ENCODE measurements around the gene MIDN.

MIDN gene

DNA sequence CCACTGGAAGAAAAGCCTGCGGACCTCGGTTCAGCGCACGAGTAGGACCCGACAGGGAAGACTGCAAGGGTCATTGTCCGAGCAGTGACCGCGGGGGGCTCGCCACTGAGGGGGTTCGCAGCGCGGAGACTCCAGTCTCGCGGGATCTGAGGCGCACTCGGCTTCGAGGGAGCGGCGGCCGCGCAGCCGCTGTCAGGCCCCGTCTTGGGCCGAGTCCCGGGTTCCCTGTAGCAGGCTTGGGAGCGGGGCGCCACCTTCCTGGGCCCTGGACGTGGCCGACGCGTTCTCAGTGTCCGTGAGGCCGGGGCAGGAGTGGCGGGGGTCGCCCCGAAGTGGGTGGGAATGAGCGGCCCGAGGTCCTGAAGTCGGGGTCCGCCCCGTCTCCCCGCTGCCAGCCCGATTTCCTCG is 26.5 kb downstream of the MIDN start:
- no peaks in the 10 kb centered on the region for H3K27me3 Mint-ChIP-seq
- H3K4me3 Mint-ChIP-seq: peak overlapping the region; percentile 74
- H3K27ac Mint-ChIP-seq: no peak overlapping the region
- peaks cover 52% of the 10 kb centered on the region for H3K4me1 Mint-ChIP-seq
- H3K9me3 Mint-ChIP-seq: no peaks in the 10 kb centered on the region
- peaks cover 30% of the 10 kb centered on the region for H3K36me3 Mint-ChIP-seq

- Mint-ChIP-seq H3K36me3 (peaks cover 28% of the 10 kb centered on the region), H3K4me1 (peaks cover 51% of the 10 kb centered on the region), H3K27ac (peak within 1 kb of the TSS; percentile 92), H3K4me3 (peak within 1 kb of the TSS; percentile 86), H3K9me3 (no peaks in the 10 kb centered on the region), H3K27me3 (no peaks in the 10 kb centered on the region)
These were observed 27.0 kb downstream of the MIDN start, which contains the start of gene FAM174C for GRCh38 chr19:1275260-1275975. Gene FAM174C (plus strand): TSS chr19:1275530. CDS start chr19:1275550, 20 bp downstream.

GRCh38 chr19:1275976-1276627 is 27.7 kb downstream of the MIDN start:
- Mint-ChIP-seq H3K4me1 (peaks cover 46% of the 10 kb centered on the region), H3K36me3 (peaks cover 24% of the 10 kb centered on the region), H3K27me3 (no peaks in the 10 kb centered on the region), H3K4me3 (peak overlapping the region; percentile 86), H3K9me3 (no peaks in the 10 kb centered on the region), H3K27ac (peak overlapping the region; percentile 92)

GRCh38 chr19:1276628-1277022 is 28.2 kb downstream of the MIDN start:
- Mint-ChIP-seq H3K36me3 (peaks cover 19% of the 10 kb centered on the region), H3K4me1 (peaks cover 41% of the 10 kb centered on the region), H3K27ac (peak overlapping the region; percentile 92), H3K27me3 (no peaks in the 10 kb centered on the region), H3K9me3 (no peaks in the 10 kb centered on the region), H3K4me3 (peak overlapping the region; percentile 86)

- Mint-ChIP-seq H3K4me3 (peak overlapping the region; percentile 86), H3K27ac (peak overlapping the region; percentile 92), H3K27me3 (no peaks in the 10 kb centered on the region), H3K9me3 (no peaks in the 10 kb centered on the region), H3K4me1 (peaks cover 37% of the 10 kb centered on the region), H3K36me3 (peaks cover 18% of the 10 kb centered on the region)
These were observed 28.7 kb downstream of the MIDN start for GRCh38 chr19:1277061-1277460.

- H3K36me3 Mint-ChIP-seq: peaks cover 10% of the 10 kb centered on the region
- no peaks in the 10 kb centered on the region for H3K9me3 Mint-ChIP-seq
- H3K4me3 Mint-ChIP-seq: peak overlapping the region; percentile 19
- H3K4me1 Mint-ChIP-seq: peaks cover 28% of the 10 kb centered on the region
- no peaks in the 10 kb centered on the region for H3K27me3 Mint-ChIP-seq
- H3K27ac Mint-ChIP-seq: peak overlapping the region; percentile 55
These were observed 29.7 kb downstream of the MIDN start for GRCh38 chr19:1278074-1278473.

- H3K27me3 Mint-ChIP-seq: peaks cover 1% of the 10 kb centered on the region
- peaks cover 6% of the 10 kb centered on the region for H3K36me3 Mint-ChIP-seq
- no peak overlapping the region for H3K4me3 Mint-ChIP-seq
- peaks cover 21% of the 10 kb centered on the region for H3K4me1 Mint-ChIP-seq
- no peaks in the 10 kb centered on the region for H3K9me3 Mint-ChIP-seq
- H3K27ac Mint-ChIP-seq: no peak overlapping the region
These were observed 30.6 kb downstream of the MIDN start for GRCh38 chr19:1278713-1279660.

DNA sequence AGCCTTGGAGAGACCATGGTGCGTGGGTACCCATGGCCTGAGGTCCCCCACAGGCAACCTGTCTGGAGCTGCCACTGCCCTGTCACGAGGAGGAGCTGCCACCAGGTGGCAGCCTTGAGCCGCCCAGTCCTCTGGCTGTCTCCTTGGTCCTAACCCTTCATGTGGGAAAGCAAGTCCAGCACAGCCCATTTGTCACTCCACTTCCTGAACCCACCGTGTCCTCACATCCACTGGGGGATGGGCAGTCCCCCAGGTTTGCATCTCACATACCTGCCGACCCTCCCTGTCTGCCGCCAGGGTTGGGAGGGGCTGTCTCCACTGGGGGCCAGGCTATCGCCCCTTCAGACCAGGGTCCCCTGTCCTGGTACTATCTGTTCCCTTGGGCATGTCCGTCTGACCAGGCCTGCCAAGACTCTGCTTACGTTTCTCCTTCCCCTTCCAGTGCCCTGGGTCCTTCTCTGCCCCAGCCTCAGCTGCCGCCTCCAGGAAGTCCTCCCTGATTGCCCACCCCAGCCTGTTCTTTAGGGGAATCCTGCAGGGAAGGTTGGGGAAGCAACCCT is 31.5 kb downstream of the MIDN start:
- H3K36me3 Mint-ChIP-seq: peaks cover 6% of the 10 kb centered on the region
- H3K9me3 Mint-ChIP-seq: no peaks in the 10 kb centered on the region
- no peak overlapping the region for H3K4me3 Mint-ChIP-seq
- peaks cover 26% of the 10 kb centered on the region for H3K4me1 Mint-ChIP-seq
- peaks cover 8% of the 10 kb centered on the region for H3K27me3 Mint-ChIP-seq
- H3K27ac Mint-ChIP-seq: peak overlapping the region; percentile 63

DNA sequence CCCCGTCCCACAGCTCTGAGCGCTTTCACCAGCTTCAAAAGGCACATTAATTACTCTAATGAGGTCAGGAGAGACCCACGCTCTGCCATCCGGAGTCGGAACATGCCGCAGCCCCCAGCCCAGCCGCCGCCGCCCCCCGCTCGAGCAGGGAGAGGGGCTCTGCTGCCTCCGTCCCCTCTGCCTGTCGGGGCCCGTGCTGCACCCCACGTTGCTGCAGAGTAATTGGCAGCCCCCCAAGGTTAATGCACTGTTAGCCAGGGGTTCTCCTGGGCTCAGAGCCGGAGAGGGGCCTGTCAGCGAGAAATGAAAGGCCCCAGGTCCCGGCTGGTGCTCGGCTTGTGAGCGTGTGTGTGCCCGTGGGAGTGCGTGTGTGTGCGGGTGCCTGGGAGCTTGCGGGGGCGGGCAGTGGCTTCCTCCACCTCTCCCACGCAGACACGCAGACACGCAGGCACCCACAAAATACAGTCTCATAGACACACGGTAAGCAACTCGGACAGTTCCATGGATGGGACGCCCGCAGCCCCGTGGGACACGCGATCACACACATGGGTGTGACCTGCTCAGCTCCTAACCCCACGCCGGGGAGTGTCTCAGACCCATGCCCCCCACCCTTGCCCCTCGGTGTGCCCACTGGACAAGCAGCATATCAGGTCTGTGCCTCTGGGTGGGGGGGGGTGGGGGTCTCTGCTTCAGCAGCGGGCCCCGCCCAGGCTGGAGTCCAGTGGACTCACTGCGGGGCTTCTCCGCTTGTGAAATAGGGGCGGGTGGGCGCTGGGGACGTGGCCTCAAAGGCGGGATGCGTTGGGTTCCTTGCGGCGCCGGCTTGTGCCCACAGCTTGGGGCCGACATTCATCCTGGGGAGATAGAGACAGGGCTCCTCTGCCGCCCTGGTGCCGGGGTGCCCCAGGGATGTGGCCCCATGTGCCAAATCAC is 32.5 kb downstream of the MIDN start:
- Mint-ChIP-seq H3K4me3 (no peak overlapping the region), H3K9me3 (no peaks in the 10 kb centered on the region), H3K27me3 (peaks cover 11% of the 10 kb centered on the region), H3K4me1 (peaks cover 27% of the 10 kb centered on the region), H3K36me3 (peaks cover 6% of the 10 kb centered on the region), H3K27ac (no peak overlapping the region)

DNA sequence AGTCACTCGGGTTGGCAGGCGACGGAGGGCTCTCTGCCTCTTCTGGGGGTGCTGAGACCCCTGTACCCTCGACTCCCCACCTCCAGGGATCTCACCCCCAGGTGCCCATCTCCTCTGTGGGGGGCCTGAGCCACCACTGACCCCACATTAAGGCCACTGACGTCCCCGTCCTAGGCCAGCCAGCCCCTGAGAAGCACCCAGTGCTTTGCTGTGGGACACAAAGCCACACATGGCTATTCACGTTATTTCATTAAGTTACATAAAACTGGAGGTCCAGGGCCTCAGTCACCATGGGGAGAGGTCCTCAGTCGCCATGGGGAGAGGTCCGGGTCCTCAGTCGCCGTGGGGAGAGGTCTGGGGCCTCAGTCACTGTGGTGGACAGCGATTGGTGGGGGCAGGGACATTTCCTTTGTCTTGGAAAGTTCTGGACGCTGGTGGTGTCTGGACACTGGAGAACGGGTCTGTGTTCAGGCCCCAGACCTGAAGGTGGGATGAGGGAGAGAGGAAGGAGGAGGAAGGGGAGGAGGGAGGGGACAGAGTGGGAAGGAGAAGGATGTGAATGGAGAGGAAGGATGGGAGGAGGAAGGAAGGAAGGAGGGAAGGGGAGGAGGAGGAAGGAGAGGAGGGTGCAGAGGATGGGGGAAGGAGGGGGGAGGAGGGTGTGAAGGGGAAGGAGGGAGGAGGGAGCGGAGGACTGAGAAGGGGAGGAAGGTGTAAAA is 33.3 kb downstream of the MIDN start:
- peak overlapping the region; percentile 35 for H3K27ac Mint-ChIP-seq

GRCh38 chr19:1282588-1283206 is 34.3 kb downstream of the MIDN start:
- peaks cover 25% of the 10 kb centered on the region for H3K4me1 Mint-ChIP-seq
- H3K4me3 Mint-ChIP-seq: no peak overlapping the region
- H3K27ac Mint-ChIP-seq: no peak overlapping the region
- peaks cover 6% of the 10 kb centered on the region for H3K36me3 Mint-ChIP-seq
- H3K9me3 Mint-ChIP-seq: no peaks in the 10 kb centered on the region
- H3K27me3 Mint-ChIP-seq: peaks cover 14% of the 10 kb centered on the region

More for the DNA sequence above, 33.3 kb downstream of the MIDN start:
- H3K4me3 Mint-ChIP-seq: no peak overlapping the region
- H3K9me3 Mint-ChIP-seq: no peaks in the 10 kb centered on the region
- peaks cover 6% of the 10 kb centered on the region for H3K36me3 Mint-ChIP-seq
- peaks cover 14% of the 10 kb centered on the region for H3K27me3 Mint-ChIP-seq
- H3K4me1 Mint-ChIP-seq: peaks cover 28% of the 10 kb centered on the region

DNA sequence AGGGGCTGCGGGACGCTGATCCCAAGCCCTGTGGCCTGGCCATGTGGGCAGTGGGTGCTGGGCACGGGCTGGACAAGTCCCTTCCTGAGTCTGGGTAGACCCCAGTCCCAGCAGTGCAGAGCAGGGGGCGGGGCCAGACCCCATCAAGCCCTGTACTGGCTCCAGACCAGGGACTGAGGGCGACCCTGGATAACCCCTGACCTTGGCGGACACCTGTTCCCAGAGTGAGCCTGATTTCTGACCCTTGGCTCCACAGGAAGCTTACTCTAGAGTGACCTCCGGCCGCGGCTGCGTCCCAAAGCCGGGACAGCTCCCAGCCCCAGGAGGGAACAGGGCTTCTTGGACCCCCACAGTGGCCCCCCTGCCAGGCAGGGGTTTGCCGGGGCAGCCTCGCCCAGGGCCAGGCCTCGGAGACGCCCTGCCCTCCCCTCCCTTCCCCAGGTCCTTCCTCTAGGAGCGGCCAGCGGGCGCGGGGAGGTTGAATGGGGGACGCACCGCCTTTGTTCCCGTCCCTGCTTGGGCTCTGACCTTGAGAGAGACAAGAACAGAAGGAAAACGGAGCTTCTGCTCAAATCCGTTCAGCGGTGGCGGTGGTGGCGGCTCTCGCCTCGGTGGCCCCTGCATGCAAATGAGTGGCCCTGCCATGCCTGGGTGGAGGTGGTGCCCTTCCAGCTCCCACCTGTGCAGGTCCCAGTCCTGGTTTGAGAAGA is 35.0 kb downstream of the MIDN start:
- H3K4me3 Mint-ChIP-seq: no peak overlapping the region
- no peak overlapping the region for H3K27ac Mint-ChIP-seq
- H3K36me3 Mint-ChIP-seq: peaks cover 6% of the 10 kb centered on the region
- peaks cover 14% of the 10 kb centered on the region for H3K27me3 Mint-ChIP-seq
- peaks cover 20% of the 10 kb centered on the region for H3K4me1 Mint-ChIP-seq
- H3K9me3 Mint-ChIP-seq: no peaks in the 10 kb centered on the region

DNA sequence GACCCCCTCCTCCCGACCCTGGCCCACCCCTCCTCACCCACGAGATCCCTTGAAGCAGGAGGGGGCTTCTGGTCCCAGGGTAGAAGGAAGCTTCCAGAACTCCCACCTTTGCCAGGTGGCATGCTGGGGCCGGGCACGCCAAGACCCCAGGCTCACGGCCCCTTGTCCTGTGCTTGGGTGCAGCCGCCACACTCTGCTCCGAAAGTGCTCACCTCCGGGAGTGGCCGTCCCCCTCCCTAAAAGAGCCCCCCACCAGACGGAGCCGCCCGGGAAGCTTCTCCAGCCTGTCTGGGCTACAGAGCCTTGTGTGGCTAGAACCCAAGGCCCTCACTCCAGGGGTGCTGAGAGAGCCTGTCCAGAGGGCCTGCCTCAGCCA is 35.5 kb downstream of the MIDN start:
- H3K9me3 Mint-ChIP-seq: no peaks in the 10 kb centered on the region
- no peak overlapping the region for H3K27ac Mint-ChIP-seq
- H3K4me1 Mint-ChIP-seq: peaks cover 20% of the 10 kb centered on the region
- peaks cover 15% of the 10 kb centered on the region for H3K27me3 Mint-ChIP-seq
- peak overlapping the region; percentile 36 for H3K4me3 Mint-ChIP-seq
- H3K36me3 Mint-ChIP-seq: peaks cover 6% of the 10 kb centered on the region

All from activated naive CD4-positive, alpha-beta T cell treated with anti-CD3 and anti-CD28 coated beads, Interleukin-2, amount 50 U/mL, for 24 hours (primary cell).